GM19193 (cell line): ENCODE results near the gene IGFALS.

Experiments
- POLR2A ChIP-seq: IDR thresholded peaks from 4 replicates; pipeline ENCODE4 v1.6.1; 2011; ENCODE audit not compliant: insufficient read depth, insufficient read length; ENCODE audit errors: extremely low read depth

IGFALS gene

GRCh38 chr16:1760911-1761310 is 32.6 kb downstream of the IGFALS start:
- TF ChIP-seq POLR2A, result no peak

GRCh38 chr16:1759511-1759910 is 34.0 kb downstream of the IGFALS start:
- TF ChIP-seq POLR2A, result no peak

- no peak for TF ChIP-seq POLR2A
Observed at GRCh38 chr16:1758923-1759322, 34.6 kb downstream of the IGFALS start.

GRCh38 chr16:1757714-1758461 is 35.6 kb downstream of the IGFALS start:
- no peak for TF ChIP-seq POLR2A

GRCh38 chr16:1754204-1754603 is 39.3 kb downstream of the IGFALS start:
- TF ChIP-seq POLR2A, result no peak

GRCh38 chr16:1752853-1753252 is 40.7 kb downstream of the IGFALS start:
- no peak for TF ChIP-seq POLR2A

GRCh38 chr16:1751946-1752345 is 41.6 kb downstream of the IGFALS start:
- TF ChIP-seq POLR2A, result no peak

GRCh38 chr16:1749152-1750117 is 44.1 kb downstream of the IGFALS start:
- no peak for TF ChIP-seq POLR2A

- TF ChIP-seq POLR2A, result no peak
Observed at GRCh38 chr16:1747934-1748333, 45.6 kb downstream of the IGFALS start.

- no peak for TF ChIP-seq POLR2A
Observed at GRCh38 chr16:1746693-1747195, 46.8 kb downstream of the IGFALS start.

GRCh38 chr16:1745900-1746692 is 47.4 kb downstream of the IGFALS start:
- TF ChIP-seq POLR2A, result no peak

GRCh38 chr16:1745181-1745899 is 48.2 kb downstream of the IGFALS start:
- TF ChIP-seq POLR2A, result no peak

GRCh38 chr16:1744338-1744840 is 49.1 kb downstream of the IGFALS start:
- TF ChIP-seq POLR2A, result no peak
